Germinal center (tissue), 1 donor: Measurements from ENCODE around the gene ALDH3A1.
"Not testable (repeated sequence)": the region's sequence is repeated elsewhere in the genome, so short reads cannot be mapped to it uniquely, and the experiment has no call there.

Experiments
- DNase-seq: peaks from one replicate; pipeline ENCODE4 v3.0.0; 2012; ENCODE audit warnings: mixed read lengths, low spot score

Gene ALDH3A1

DNA sequence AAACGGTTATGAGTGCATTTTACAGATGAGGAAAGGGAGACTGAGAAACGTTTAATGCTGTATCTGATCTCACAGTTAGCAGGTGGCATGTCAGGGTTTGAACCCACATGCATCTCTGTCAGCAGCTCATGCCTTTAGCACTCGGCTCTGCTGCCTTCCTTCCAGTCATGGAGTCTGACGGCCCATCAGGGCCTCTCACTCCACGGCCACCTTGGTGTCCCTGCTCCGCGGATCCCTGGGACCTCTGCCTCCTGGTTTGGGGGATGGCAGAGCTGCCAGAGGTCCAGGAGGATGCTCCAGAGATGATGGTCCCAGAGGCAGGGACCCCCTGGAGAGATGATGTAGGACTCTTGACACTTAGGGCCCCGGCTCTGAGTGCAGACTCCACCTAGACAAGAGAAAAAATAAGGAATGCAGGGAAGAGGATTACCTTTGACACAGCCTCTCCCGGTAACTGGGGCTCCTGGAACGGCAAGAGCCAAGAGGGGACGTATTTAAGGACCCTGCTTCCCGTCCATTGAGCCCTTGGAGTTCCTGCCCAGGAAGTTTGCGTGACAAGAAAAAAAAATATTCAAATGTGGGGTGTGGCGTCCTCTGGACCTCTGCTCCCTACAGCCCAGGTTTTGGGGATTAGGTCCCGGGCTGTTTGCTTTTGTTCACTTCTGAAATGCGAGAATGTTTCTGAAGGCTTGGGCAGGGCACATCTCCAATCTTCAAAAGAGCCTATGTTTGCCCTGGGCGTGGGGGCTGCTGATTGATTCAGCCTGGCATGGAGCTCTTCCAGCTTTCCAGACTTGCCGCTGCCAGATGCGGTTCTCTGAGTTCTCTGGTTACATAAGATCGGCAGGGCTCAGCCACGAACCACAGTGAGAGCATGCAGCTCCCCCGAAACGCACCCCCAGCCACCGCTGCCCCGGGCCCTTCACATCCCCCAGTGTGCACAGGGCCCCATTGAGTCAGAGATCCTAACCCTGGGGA is at the start of gene ALDH3A1:
TSS of gene ALDH3A1 (minus strand) at position 470 of the 978 bp plus-strand sequence. CDS start 3,169 bp downstream, outside the sequence.
- DNase-seq, result no peak

DNA sequence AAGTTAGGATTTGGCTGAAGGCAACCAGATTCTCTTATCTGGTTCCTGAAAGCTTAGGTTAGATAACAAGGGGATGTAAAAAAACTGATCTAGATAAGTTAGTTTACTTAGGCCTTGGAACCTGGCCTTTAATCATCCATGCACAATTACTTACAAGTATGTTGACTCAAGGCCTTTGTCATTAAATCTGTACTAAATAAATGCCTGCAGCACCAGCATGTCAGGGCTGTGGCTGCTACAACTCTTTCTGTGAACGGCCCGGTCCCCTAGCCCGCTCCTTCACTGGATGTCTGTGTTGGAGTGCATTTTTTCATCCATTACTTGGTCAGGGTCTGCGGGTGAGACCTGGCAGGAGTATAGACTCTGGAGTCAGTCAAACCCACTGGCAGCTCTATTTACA is 48.4 kb upstream of the ALDH3A1 start:
- DNase-seq, result no peak

DNA sequence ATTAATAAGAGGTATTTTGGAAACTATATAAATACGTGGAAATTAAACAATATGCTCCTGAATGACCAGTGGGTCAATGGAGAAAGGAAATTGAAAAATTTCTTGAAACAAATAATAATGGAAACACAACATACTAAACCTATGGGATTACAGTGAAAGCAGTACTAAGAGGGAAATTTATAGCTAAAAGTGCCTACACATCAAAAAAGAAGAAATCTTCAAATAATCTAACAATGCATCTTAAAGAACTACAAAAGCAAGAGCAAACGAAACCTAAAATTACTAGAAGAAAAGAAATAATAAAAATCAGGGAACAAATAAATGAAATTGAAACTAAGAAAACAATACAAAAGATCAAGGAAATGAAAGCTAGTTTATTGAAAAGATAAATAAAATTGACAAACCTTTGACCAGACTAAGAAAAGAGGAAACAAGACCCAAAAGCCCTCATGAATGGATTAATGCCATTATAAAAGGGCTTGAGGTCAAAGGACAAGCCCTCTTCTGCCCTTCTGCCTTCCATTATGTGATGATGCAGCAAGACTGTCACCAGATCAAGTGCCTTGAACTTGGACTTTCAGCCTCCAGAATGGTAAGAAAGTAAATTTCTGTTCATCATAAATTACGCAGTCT is 43.9 kb upstream of the ALDH3A1 start:
- no peak for DNase-seq

DNA sequence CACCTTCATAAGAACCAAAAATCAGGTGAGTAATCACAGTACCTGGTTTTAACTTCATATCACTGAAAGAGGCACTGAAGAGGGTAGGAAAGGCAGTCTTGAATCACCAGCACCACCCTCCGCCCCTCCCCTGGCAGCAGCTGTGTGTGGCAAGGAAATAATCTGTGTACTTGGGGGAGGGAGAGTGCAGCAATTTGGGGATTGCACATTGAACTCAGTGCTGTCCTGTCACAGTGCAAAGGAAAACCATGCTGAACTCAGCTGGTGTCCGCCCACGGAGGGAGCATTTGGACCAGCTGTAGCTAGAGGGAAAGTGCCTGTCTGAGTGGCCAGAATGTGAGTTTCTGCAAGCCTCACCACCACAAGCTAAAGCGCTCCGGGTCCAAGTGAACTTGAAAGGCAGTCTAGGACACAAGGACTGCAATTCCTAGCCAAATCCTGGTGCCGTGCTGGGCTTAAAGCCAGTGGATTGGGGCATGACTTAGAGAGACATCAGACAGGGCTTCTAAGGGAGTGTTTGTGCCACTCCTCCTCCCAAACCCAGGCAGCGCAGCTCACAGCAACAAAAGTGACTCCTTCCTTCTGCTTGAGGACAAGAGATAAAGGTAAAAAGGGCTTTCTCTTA is 39.7 kb upstream of the ALDH3A1 start:
- no peak for DNase-seq

DNA sequence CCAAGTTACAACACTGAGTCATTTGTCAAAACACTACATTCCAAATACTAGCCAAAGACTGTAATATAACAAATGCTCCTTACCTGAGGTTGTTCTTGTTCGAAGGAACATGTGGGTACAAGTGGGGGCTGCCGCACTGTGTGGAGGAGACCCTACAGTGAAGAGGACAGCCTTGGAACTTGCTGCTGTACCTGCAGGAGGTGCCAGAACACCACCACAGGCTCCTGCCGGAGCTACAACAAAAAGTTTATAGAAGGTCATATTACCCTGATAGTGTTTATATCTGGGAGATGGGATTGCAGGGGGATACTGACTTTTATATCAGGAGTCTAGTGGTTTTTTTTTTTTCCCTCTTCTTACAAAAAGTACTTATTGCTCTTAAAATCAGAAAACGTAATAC is 37.8 kb upstream of the ALDH3A1 start:
- DNase-seq, result no peak

DNA sequence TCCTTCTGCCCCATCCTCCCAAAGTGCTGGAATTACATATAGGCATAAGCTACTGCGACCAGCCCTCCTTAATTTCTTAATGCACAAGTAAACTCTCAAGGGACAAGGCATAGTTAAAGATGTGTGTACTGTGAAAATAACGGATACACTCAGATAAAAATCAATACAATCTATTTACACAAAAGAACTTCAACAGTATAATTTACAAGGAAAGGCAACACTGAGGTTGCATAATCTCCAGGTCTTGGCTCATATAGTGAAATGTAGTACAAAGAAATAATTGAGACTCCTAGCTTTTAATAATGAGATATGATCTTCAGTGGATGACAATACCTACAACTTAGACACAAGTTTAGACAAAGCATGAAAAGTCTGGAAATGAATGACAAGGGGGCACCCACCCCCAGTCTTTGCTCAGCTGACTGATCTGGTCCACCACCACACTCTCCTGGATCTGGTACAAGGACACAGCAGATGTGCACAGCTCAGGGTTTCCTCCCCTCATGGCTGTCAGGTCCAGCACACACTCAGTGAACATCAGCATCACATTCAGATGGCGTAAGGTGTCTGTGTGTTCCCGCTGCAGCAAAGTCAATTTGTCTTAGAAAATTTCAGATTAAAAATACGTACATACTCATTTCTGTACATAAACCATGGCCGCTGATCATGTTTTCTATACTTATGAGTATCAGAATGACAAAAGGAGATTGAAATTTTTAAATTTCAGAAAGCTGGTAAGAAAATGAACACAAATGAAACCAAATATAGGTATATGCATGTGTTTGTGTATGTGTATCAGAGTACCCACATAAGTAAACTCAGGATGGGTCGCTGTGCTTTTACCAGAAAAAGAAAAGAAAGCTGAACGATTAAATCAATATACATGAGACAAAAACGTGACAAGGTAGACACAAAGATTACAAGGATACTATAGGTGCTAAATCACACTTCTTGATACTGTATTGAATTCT is 33.7 kb upstream of the ALDH3A1 start:
- no peak for DNase-seq

DNA sequence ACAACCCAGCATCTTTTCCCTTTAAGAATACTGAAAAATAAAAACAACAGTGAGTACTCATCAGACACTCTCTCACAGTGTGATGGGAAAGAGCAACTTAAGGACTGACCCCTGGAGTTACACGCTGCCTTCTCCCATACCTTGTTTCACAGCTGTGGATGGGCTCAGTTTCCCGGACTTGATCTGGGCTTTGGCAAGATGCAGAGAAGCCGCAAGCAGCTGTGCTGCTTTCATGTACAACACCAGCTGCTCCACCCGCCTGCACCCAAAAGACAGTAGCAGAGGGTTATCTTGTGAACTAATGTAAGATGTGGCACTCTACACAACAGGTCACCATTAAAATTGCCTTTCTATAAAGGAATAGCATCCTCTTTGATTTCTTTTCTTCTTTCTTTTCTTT is 32.7 kb upstream of the ALDH3A1 start:
- no peak for DNase-seq

DNA sequence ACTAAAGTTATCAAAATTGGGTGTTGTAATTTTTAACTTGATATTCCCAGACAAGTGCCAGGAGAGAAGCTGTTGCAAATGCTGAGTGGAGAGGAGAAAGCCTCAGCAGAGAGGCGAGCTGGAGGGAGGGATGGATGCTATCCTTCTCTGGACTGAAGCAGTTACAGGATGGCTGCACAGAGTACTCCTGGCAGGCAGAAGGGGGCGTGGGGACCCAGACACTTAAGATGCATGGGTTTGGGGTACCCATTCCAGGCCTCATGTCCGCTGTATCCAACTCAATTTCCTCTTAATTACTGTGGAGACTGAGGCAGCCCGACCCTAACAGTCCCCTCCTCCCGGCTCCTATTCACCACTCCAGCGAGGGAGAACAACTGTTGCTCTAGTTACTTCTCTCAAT is 25.4 kb upstream of the ALDH3A1 start:
- DNase-seq, result no peak

DNA sequence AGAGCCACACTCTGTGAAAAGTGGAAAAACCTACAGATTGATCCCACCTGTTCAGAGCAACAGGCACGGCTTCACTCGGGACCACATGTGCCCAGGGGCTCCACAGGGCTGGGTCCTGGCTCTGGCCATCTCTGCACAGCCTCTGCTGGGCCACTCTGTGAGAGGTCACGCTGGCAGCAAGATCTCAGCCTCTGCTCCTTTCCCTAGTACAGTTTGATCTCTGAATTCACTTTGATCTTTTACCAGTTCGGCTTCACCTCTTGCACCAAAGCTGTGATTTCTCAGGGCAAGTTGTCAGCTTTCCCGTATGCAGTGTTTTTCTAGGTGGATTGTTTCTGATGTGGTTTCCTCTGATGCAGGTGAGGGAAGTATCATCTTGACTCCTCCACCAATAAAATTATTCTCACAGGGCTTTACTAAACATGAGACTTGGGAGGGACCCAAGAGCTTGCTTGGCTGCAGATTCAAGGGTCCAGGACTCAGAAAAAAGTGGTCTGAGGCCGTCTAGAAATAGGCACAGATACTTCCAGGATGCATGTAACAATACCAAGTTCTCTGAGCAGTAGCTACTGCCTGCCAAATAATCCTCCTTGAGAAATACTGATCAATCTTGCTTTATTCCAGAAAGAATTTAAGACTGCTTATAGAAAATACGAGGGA is 24.0 kb upstream of the ALDH3A1 start:
- DNase-seq, result no peak

DNA sequence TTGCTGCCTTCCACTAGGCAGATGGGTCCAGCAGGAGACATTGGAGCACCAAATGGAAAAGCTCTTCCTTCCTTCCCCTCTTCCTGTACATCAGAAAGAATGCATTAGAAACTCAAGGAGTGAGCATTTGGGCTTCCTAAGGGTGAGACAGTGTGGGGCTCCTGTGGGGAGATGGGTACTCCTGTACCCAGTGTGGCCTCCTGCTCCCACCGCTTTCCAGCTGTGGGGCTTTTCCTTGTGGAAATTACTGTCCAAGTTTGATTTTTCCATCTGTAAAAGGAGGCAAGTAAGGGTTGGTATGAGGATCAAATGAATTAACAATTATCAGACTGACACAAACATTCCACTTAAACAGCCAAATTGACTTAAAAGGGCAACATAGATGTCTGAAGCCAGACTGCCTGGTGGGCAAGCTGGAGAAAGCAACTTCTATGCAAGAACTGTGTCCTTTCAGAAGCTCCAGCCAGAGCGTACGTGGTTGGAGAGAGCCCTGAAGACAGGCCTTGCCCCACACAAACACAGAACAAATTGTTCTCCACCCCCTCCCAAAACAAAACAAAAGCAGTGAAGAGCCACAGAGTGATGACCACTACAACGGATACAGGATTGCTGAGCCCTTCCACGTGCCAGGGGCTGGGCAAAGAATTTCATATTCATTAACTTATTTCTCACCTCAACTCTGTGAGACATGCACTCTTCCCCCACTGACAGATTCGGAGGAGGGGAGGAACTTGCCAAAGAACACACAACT is 23.1 kb upstream of the ALDH3A1 start:
- DNase-seq, result no peak

DNA sequence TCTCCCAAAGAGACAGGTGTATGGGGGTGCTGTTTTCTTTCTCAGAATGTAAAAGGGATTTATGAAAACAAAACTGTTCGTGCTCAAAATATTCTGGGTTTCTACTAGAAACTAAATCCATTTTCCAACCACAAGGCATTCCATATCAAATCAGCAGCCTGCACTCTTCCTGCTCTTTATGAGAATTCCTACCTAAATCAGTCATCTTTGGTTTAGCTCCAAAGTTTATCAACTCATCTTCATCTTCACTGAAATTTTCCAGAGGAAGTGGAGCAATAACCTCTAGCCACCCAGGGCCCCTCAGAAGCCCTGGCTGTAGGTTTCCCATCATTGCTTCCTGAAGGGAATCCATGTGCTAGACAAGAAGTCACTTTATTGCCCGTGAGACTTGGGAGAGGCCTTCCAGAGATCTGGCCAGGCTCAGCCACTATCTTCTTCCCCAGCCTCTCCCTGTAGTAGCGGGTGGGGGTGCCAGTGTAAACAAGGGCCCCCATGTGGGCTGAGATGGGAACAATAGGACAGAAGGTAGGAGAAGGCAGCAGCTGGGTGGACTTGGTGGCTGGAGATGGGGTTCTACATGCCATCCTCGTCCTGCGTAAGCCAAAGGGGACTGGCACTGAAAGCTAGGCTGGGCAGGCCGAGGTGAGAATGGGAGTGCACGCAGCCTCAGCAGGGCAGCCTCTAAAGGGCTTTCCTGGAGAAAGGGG is 22.0 kb upstream of the ALDH3A1 start:
- DNase-seq, result no peak

DNA sequence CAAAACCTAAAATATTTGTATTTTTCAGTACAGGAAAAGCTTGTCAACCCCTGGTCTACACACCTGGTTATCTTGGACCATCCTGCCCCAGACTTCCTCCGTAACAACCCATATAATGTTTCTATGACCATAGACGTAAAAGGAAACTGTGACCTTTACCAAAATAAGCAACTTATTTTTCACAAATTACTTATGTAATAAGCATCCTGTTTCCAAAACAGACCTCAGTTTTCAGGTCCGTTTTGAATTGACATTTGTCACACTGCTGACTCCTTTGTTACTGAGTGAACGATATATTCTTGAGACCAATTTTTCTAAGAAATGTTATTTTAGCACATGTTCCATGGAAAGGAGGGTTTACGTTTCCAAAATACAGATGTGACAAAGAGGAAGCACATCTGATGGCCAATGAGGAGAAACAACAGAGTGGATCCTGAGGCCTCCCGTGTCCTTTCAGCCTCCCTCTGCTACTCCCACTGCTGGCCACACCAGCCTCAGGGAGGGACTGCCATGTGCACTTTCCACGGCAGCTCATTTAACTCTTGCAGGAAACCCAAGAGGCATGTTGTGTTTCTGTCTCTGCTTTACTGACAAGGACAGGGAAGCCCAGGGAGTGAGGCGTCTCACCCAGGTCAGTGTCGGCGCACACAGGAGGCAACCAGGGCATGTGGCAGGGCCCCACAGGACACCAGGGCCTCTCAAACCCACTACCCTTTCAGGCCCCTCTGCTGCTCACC is 20.1 kb upstream of the ALDH3A1 start:
- DNase-seq, result no peak

DNA sequence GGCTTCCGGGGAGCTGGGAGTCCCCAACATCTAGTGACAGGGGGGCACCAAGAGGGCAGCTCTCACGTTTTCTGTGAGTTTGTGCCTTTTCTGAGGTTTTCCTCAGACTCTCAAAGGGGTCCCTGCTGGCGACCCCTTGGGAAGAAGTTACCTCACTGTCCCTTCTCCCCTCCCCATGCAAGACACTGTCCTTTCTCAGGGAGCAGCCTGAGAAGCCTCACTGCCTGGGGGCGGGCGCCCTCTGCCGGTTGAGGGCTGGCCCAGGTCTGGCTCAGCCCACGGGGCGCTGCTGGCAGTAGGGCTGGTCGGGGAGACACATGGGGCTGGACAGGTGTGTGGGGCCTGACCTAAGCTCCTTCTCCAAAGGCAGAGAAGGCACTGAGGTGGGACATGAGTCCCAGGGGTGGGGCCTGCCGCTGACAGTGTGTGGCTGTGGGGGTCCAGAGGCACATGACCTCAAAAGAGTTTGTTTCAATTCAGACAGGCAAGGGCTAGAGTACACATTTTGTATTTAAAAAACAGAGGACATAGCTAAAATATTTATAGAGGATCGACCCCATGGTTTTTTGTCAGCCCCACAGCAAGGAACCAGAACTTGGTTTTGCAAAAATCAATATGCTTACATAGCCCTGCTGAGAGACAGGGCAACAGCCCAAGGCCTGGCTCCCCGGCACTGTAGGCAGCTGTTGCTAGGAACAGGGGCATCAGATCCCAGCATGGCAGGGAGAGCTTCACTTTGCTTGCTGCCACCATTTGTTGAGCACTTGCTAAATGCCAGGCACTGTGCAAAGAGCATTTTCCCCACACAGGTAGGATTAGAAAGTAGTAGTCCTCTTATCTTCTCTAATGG is 18.5 kb upstream of the ALDH3A1 start:
- peak; percentile 77 for DNase-seq

DNA sequence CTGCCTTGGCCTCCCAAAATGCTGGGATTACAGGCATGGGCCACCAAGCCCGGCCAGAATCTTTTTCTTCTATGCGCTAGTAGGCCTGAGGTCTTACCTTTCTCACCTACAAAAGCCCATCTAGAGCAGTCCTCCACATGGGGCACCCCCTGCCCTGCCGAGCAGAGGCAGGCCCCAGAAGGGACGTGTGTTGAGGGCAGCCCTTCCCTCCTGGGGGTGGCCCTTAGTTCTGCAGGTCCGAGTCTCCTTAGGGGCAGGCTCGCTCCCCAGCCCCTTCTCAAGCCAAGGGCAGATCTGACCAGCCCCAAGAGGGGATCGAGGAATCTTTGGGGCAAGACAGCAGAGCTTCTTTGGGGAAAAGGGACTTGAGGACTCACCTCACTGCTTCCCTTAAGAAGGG is 17.9 kb upstream of the ALDH3A1 start:
- no peak for DNase-seq

DNA sequence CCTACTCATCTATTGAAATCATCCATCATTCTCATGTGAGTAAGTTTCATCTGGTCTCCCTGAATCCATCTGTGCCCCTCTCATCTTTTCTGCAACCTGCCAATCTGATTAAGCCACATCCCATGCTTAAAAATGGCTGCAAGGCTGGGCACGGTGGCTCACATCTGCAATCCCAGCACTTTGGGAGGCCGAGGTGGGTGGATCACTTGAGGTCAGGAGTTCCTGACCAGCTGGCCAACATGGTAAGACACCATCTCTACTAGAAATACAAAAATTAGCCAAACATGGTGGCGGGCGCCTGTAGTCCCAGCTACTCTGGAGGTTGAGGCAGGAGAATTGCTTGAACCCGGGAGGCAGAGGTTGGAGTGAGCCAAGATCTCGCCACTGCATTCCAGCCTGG is 15.9 kb upstream of the ALDH3A1 start:
- not testable (repeated sequence) for DNase-seq

DNA sequence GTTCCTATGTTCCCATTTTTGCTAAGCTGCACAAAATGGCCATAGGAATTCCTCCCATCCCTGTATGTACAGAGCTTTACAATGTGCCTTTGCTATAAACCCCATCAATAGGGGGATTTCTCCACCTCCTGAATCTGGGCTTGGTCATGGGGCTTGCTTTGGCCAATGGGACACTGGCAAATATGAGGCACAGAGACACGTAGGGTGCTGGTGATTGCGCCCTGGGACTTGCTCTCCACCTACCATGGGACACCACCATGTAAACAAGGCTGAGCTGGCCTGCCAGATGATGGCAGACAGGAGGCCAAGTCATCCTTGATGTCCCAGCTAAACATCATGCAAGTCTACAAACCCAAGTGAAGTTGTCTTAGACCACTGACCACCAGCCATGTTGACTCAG is 15.3 kb upstream of the ALDH3A1 start:
- DNase-seq, result no peak

DNA sequence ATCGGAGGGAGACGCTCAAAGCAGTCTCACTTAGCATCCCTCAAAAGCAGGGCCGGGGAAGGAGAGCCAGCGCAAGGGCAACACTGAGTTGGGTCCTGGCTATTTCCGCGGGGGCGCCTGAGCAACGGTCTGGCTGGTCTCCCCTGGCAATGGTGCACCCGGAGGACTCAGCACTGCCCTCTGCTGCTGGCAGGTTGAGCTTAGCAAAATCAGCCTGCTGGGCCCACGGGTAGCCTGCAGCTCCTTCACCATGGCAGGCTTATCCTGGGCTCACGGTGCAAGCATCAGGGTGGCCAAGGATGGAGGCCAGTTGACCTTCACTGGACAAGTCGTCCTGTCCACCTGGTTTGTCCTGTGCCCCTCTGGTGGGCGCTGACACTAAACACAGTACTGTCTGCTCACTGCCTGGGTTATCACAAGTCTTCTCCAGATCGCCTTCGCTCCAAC is 14.4 kb upstream of the ALDH3A1 start:
- DNase-seq, result peak; percentile 81

DNA sequence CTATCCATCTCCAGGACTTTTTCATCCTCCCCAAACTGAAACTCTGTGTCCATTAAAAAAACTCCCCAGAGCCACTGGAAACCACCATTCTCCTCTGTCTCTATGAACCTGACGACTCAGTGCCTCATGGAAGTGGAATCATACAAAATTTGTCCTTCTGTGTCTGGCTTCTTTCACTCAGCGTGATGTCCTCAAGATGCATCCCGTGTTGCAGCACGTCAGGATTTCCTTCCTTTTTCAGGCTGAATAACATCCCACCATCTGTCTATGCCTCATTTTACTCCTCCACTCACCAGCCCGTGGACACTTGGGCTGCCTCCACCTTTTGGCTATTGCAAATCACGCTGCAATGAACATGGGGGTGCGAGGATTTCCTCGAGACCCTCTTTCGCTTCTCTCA is 12.6 kb upstream of the ALDH3A1 start:
- DNase-seq, result no peak
